Adrenal gland (tissue), 12 donors: Measurements from ENCODE around the gene TEAD3. TPM values are rescaled to one million over a fixed set of nuclear protein-coding genes. Genes with fewer than 3 reads are reported as not detected.

Experiments
- DNase-seq, 7 donors: peaks; one replicate each; pipeline ENCODE4 v3.0.0-alpha.2; 2019 to 2020
- H3K27ac ChIP-seq, 5 donors: fragments of 200-600 bp; sonication (generic) in 4 of 5; 1 replicate in 3 of 5; 2 replicates in 2 of 5; pipeline versions ENCODE4 v1.5.1 to v1.8.0; 2016 to 2020; ENCODE audit warnings: mild to moderate bottlenecking in 1 of 5
- H3K27me3 ChIP-seq: fragments of 200-600 bp; 2 replicates; pipeline ENCODE4 v1.8.0; 2021
- H3K36me3 ChIP-seq, 2 donors: fragments of 200-600 bp; replicated peaks in 1 of 2; 1 replicate in 1 of 2; 2 replicates in 1 of 2; pipeline versions ENCODE4 v1.5.1 to v1.8.0; 2018 to 2022
- H3K4me1 ChIP-seq, 2 donors: fragments of 200-600 bp; replicated peaks in 1 of 2; 1 replicate in 1 of 2; 2 replicates in 1 of 2; pipeline versions ENCODE4 v1.5.1 to v1.8.0; 2018 to 2021
- H3K4me3 ChIP-seq, 4 donors: fragments of 200-600 bp; sonication (generic) in 3 of 4; one replicate each; pipeline ENCODE4 v1.5.1; 2016 to 2018
- H3K9me3 ChIP-seq, 3 donors: fragments of 200-600 bp; sonication (generic) in 1 of 3; replicated peaks in 1 of 3; 1 replicate in 2 of 3; 2 replicates in 1 of 3; pipeline versions ENCODE4 v1.5.1 to v1.8.0; 2016 to 2021
- POLR2A ChIP-seq, 2 donors: fragments of 450-650 bp; IDR thresholded peaks; one replicate each; pipeline ENCODE4 v1.6.1; 2017; ENCODE audit warnings: antibody characterized with exemption in 2 of 2, mild to moderate bottlenecking in 2 of 2, moderate library complexity in 1 of 2
- WGBS, 4 donors: extraction: QIAGEN DNeasy Blood & Tissue Kit in 2 of 4; methylation state at CpG; one replicate each; pipeline versions ENCODE4 v1.1.5 to v1.1.7; 2013 to 2017; 5-methylcytosine and 5-hydroxymethylcytosine counted together
- intact Hi-C, 2 donors: fragments of 100-400 bp; cut with DNase I; formaldehyde crosslinking; loops; one replicate each; pipeline versions ENCODE4 v1.14.1 to v1.15.0; 2022 to 2023
- polyA plus RNA-seq, 3 donors: library from polyadenylated mRNA; stranded (reverse); fragments of 200-250 nt in 2 of 3; fragments of 350-450 nt in 1 of 3; fragmentation: Illumina TruSeq in 1 of 3; extraction: RNeasy Lipid Tissue Mini Kit (QIAGEN cat#74804) in 1 of 3; gene quantifications; one replicate each; pipeline ENCODE4 v1.2.3, GENCODE V29; 2013 to 2014
- total RNA-seq, 9 donors: library from RNA; depleted of rRNA in 4 of 9; stranded (reverse); fragments of >200 nt in 4 of 9; fragments of 120-200 nt in 1 of 9; fragmentation: NEBNext Ultra II Directional in 1 of 9; extraction: Animal tissue kit (Norgen Biotek cat#: 25700) in 1 of 9; gene quantifications; one replicate each; pipeline versions ENCODE4 v1.1.0 to v1.2.4, GENCODE V29; 2013 to 2023
- TF ChIP-seq, protein P1 (sequence below), 6 experiments: fragments of 450-650 bp in 4 of 6; fragments of 200-600 bp in 2 of 6; sonication (generic) in 1 of 6; IDR thresholded peaks; 1 replicate in 5 of 6; 2 replicates in 1 of 6; pipeline versions ENCODE4 v1.5.1 to v1.8.0; 2016 to 2021; ENCODE audit warnings: antibody characterized with exemption in 6 of 6, mild to moderate bottlenecking in 2 of 6, moderate library complexity in 1 of 6
- donor health status: healthy with polysubstance abuse.
- donor health status: Bipolar disorder and iron deficiency.
- donor health status: DM: yes; HTN: yes; CAD: no.
- donor health status: DM: no; HTN: no; CAD: no.
- donor health status: DM: no; HTN: no; CAD: no.
- donor health status: DM: yes; HTN: yes; CAD: no.

The TEAD3 gene
- total and polyA plus RNA-seq, 12 donors: 1.4 to 15.5 (median 8.7) TPM

DNA sequence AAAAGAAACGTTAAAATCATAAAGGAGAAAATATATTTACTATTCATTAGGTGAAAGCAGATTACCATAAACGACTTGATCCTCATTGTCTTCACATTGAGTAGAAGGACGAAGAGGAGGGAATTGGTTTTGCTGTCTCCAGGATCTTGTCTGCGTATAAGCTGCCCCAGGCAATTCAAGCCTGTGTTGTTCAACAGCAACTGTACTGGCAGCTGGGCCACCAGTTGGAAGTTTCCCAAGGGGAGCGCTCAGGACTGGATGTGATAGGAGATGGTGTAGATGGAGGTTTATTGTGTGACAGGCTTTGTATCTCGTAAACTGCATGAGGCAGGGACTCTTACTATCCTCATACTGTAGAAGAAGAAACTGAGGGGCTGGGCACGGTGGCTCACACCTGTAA, 48.7 kb downstream of the TEAD3 start:
- H3K36me3 ChIP-seq: no peaks in the 10 kb centered on the region
- intact Hi-C loops: loop anchor here (2.0 kb wide), 1 partner anchor 105 kb away; the partner anchor contains the start of gene PPARD (in 2 of the 2)
- H3K9me3 ChIP-seq: no peaks in the 10 kb centered on the region
- no peak for DNase-seq
- no peak overlapping the region for H3K27ac ChIP-seq
- no peak for TF ChIP-seq POLR2A (IDR thresholded peaks at IDR 0.05)
- TF ChIP-seq, protein P1, sequence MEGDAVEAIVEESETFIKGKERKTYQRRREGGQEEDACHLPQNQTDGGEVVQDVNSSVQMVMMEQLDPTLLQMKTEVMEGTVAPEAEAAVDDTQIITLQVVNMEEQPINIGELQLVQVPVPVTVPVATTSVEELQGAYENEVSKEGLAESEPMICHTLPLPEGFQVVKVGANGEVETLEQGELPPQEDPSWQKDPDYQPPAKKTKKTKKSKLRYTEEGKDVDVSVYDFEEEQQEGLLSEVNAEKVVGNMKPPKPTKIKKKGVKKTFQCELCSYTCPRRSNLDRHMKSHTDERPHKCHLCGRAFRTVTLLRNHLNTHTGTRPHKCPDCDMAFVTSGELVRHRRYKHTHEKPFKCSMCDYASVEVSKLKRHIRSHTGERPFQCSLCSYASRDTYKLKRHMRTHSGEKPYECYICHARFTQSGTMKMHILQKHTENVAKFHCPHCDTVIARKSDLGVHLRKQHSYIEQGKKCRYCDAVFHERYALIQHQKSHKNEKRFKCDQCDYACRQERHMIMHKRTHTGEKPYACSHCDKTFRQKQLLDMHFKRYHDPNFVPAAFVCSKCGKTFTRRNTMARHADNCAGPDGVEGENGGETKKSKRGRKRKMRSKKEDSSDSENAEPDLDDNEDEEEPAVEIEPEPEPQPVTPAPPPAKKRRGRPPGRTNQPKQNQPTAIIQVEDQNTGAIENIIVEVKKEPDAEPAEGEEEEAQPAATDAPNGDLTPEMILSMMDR (IDR thresholded peaks at IDR 0.05): no peak
- WGBS, 4 donors: 64 to 77% (median 68%) methylated on average over 7 of the region's 7 CpGs
- H3K4me1 ChIP-seq: peaks cover 7 to 13% of the 10 kb centered on the region in 2 donors
- no peak overlapping the region for H3K4me3 ChIP-seq
- no peaks in the 10 kb centered on the region for H3K27me3 ChIP-seq

DNA sequence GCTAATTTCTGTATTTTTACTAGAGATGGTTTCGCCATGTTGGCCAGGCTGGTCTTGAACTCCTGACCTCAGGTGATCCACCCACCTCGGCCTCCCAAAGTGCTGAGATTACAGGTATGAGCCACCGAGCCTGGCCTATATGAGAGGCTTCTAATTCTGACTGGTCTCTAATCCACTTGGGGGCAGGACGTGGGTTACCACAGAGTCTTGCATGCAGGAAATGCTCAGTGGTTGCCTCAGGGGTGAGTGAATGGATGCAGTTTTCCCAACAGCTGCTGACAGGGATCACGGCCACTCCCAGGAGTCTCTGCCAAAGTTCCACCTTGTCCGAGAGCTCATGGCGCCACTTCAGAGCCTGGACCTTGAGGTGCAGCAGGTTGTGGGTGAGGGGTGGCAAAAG, 51.2 kb downstream of the TEAD3 start:
- Histone ChIP-seq H3K4me1 (peaks cover 0 to 3% of the 10 kb centered on the region in 2 donors), H3K9me3 (no peaks in the 10 kb centered on the region), H3K27me3 (no peaks in the 10 kb centered on the region), H3K36me3 (no peaks in the 10 kb centered on the region), H3K4me3 (no peak overlapping the region), H3K27ac (no peak overlapping the region)
- no peak for TF ChIP-seq POLR2A (IDR thresholded peaks at IDR 0.05)
- TF ChIP-seq, protein P1 (IDR thresholded peaks at IDR 0.05): no peak
- no peak for DNase-seq
- WGBS, 4 donors: 73 to 93% (median 85%) methylated on average over 3 to 7 of the region's 7 CpGs
- intact Hi-C loops: no loop called here

DNA sequence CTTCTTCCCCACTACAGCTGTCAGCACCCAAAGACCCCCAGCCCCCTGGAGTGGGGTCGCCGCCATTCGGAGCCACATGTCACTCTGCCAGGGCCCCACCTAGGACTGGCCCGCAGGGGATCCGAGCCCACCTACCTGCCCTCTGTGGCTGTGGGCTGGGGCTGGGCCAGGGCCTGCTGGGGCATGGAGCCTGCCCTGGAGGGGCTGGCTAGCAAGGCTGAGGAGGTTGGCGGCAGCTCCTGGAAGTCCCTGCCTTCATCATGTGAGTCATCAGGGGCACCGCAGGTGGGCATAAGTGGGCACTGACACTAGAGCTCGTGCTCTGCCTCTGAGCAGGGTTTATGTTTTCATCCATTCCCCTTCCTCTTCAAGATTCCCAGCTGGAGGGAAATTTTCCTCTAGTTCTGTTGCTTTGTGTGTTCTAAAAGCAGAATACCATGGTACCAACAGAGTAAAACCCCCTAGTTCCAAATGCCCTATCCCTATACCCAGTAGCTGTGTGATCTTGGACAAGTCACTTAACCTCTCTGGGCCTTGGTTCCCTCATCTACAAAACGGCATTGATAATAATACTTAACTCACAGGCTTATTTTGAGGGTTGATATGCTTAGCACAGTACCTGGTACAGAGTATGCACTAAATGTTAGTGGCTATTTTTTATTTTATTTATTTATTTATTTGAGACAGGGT, 53.4 kb downstream of the TEAD3 start:
- no peak overlapping the region for H3K27ac ChIP-seq
- intact Hi-C loops: no loop called here
- no peaks in the 10 kb centered on the region for H3K36me3 ChIP-seq
- TF ChIP-seq POLR2A (IDR thresholded peaks at IDR 0.05): no peak
- TF ChIP-seq, protein P1 (IDR thresholded peaks at IDR 0.05): no peak
- H3K4me1 ChIP-seq: no peaks in the 10 kb centered on the region
- no peaks in the 10 kb centered on the region for H3K9me3 ChIP-seq
- 82 to 84% (median 83%) methylated on average over 7 to 9 of the region's 9 CpGs for WGBS, 4 donors
- DNase-seq: no peak
- H3K4me3 ChIP-seq: no peak overlapping the region
- H3K27me3 ChIP-seq: no peaks in the 10 kb centered on the region

DNA sequence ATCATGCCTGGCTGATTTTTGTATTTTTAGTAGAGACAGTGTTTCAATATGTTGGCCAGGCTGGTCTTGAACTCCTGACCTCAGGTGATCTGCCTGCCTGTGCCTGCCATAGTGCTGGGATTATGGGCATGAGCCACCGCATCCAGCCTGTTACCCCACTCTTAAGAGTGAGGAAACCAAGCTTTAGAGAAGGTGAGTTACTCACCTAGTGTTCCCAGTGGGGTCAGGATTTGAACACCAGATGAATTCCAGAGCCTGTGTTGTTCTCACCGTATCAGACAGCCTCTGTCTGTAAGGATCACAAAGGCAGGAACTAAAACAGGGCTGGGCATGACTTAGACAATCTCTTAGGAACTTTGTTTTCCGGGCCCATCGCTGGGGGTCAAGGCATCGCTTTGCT, 54.2 kb downstream of the TEAD3 start:
- intact Hi-C loops: no loop called here
- no peaks in the 10 kb centered on the region for H3K27me3 ChIP-seq
- no peak for DNase-seq
- H3K4me3 ChIP-seq: no peak overlapping the region
- H3K27ac ChIP-seq: no peak overlapping the region
- TF ChIP-seq POLR2A (IDR thresholded peaks at IDR 0.05): no peak
- TF ChIP-seq, protein P1 (IDR thresholded peaks at IDR 0.05): no peak
- no peaks in the 10 kb centered on the region for H3K9me3 ChIP-seq
- 83 to 95% (median 88%) methylated on average over 3 to 5 of the region's 5 CpGs for WGBS, 4 donors
- H3K4me1 ChIP-seq: no peaks in the 10 kb centered on the region
- H3K36me3 ChIP-seq: no peaks in the 10 kb centered on the region
